BJ (cell line): ENCODE results near the gene ABI1. TPM values are rescaled to one million over a fixed set of nuclear protein-coding genes. Genes with fewer than 3 reads are reported as not detected.

ENCODE experiments used
- CTCF ChIA-PET: fragments of 350-600 bp; formaldehyde crosslinking; extraction: SDS; loops from one replicate; lab custom pipeline; 2021; ENCODE audit warnings: antibody characterized with exemption, inconsistent platforms; lab: Yijun Ruan, JAX
- POLR2A ChIA-PET: fragments of 300-600 bp; sonication (Branson Sonifier 250); formaldehyde crosslinking; extraction: SDS; loops from one replicate; lab custom pipeline; 2021; ENCODE audit warnings: antibody characterized with exemption; lab: Charles Lee
- DNase-seq: peaks from one replicate; pipeline ENCODE4 v3.0.0-alpha.2; 2011; ENCODE audit warnings: low read depth
- H3K27me3 ChIP-seq: 2 replicates; pipeline ENCODE4 v1.6.0; 2011; ENCODE audit warnings: low read length; ENCODE audit not compliant: control insufficient read depth, insufficient read depth
- H3K36me3 ChIP-seq: 2 replicates; pipeline ENCODE4 v1.5.1; 2011; ENCODE audit warnings: low read length; ENCODE audit not compliant: control insufficient read depth, insufficient read depth
- H3K4me3 ChIP-seq: 2 replicates; pipeline ENCODE4 v1.5.1; 2011; ENCODE audit warnings: low read depth, mild to moderate bottlenecking, control low read depth, low read length
- polyA plus RNA-seq: library from polyadenylated mRNA; depleted of rRNA; stranded (reverse); fragments of >200 nt; gene quantifications from 2 replicates; pipeline ENCODE4 v1.2.3, GENCODE V29; 2011
- TF ChIP-seq, protein P1 (sequence below): IDR thresholded peaks from 2 replicates; pipeline ENCODE4 v1.5.1; 2011; ENCODE audit warnings: low read depth, mild to moderate bottlenecking, control low read depth, inconsistent platforms, low read length, moderate library complexity; ENCODE audit not compliant: insufficient read depth

The ABI1 gene
- polyA plus RNA-seq, 1 experiment = 67.0 TPM

DNA sequence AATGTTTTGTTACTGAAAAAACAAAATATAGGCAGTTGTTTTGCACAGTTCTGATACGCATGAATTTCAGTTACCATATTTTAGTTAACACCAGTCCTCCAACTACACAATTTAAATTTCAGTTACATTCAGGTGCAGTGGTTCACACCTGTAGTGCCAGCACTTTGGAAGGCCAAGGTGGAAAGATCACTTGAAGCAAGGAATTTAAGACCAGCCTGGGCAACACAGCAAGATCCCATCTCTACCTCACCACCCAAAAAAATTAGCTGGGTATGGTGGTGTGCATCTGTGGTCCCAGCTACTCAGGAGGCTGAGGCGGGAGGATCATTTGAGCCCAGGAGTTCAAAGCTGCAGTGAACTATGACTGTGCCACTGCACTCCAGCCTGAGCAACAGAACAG lies 45.3 kb downstream of the ABI1 start:
- CTCF ChIA-PET = interaction anchor here (1.2 kb wide), 1 partner anchor 19 kb away, joined by 3 read pairs; no protein-coding TSS in a partner anchor
- TF ChIP-seq, protein P1, sequence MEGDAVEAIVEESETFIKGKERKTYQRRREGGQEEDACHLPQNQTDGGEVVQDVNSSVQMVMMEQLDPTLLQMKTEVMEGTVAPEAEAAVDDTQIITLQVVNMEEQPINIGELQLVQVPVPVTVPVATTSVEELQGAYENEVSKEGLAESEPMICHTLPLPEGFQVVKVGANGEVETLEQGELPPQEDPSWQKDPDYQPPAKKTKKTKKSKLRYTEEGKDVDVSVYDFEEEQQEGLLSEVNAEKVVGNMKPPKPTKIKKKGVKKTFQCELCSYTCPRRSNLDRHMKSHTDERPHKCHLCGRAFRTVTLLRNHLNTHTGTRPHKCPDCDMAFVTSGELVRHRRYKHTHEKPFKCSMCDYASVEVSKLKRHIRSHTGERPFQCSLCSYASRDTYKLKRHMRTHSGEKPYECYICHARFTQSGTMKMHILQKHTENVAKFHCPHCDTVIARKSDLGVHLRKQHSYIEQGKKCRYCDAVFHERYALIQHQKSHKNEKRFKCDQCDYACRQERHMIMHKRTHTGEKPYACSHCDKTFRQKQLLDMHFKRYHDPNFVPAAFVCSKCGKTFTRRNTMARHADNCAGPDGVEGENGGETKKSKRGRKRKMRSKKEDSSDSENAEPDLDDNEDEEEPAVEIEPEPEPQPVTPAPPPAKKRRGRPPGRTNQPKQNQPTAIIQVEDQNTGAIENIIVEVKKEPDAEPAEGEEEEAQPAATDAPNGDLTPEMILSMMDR = no peak

DNA sequence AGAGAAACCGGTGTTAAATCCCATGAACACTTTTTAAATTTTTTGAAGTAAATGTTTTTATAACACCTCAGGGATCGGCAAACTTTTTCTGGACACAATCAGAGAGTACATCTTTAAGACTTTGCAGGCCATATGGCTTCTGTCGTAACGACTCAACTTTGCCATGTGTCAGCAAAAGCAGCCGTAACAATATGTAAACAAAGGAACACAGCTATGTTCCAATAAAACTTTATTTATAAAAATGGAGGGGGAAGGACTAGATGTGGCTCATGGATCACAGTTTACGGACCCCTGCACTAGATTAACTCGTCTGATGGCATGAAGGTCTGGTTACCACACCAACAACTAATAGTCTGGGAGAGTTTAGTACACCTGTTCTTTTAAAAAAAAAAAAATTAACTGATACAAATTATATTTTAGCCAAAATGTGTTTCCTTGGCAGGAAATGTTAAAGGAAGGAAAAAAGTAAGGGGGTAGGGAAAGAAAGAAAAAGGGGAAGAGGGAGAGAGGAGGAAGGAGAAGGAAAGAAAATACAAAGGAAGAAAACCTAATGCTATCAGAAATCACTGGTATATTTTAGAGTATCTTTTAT lies 50.2 kb downstream of the ABI1 start:
- Histone ChIP-seq H3K27me3 (no peaks in the 10 kb centered on the region), H3K4me3 (no peak overlapping the region), H3K36me3 (no peaks in the 10 kb centered on the region)
- POLR2A ChIA-PET = no interaction called here
- CTCF ChIA-PET = no interaction called here
- no peak for DNase-seq
- TF ChIP-seq, protein P1 = no peak

More for the DNA sequence above, 45.3 kb downstream of the ABI1 start:
- Histone ChIP-seq H3K4me3 (no peak overlapping the region), H3K36me3 (no peaks in the 10 kb centered on the region), H3K27me3 (no peaks in the 10 kb centered on the region)
- DNase-seq = no peak
- POLR2A ChIA-PET = no interaction called here

DNA sequence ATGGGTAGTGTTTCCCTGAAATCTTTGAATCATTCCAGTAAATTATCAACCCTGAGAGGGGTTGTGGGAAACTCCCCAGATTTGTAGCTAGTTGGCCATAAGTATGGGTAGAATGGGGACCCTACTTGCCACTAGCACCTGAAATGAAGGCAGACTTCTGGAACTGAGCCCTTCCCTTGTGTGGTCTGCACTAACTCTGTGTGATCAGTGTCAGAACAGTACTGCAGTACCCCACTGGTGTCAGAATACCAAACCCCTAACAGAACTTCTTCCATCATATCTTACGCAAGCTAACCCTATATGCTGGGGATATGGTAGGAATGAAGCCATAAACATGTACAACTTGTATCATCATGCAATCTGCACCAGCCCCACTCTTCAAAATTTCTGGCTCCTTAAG lies 50.8 kb downstream of the ABI1 start:
- ChIA-PET CTCF (interaction anchor here (1.0 kb wide), 1 partner anchor 61 kb away, joined by 3 read pairs; no protein-coding TSS in a partner anchor), POLR2A (no interaction called here)
- TF ChIP-seq, protein P1 = no peak
- Histone ChIP-seq H3K4me3 (no peak overlapping the region), H3K36me3 (no peaks in the 10 kb centered on the region), H3K27me3 (no peaks in the 10 kb centered on the region)
- DNase-seq = no peak

DNA sequence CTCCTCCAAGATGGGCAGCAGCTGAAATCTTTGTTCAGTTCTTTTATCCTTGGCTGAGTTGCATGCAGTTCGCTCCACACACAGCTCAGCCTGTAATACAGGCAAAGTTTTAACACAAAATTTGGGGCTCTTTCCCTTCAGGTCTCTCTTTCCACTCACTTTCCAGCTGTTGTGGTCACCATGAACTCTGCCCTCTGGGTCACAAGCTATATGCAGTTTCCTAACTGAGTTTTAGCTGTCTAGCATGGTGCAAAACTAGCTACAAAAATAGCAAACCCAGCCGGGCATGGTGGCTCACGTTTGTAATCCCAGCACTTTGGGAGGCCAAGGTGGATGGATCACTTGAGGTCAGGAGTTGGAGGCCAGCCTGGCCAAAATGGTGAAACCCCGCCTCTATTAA lies 53.2 kb downstream of the ABI1 start:
- ChIA-PET POLR2A (no interaction called here), CTCF (no interaction called here)
- no peaks in the 10 kb centered on the region for H3K36me3 ChIP-seq
- no peak for DNase-seq
- H3K4me3 ChIP-seq = no peak overlapping the region
- H3K27me3 ChIP-seq = no peaks in the 10 kb centered on the region
- TF ChIP-seq, protein P1 = no peak

DNA sequence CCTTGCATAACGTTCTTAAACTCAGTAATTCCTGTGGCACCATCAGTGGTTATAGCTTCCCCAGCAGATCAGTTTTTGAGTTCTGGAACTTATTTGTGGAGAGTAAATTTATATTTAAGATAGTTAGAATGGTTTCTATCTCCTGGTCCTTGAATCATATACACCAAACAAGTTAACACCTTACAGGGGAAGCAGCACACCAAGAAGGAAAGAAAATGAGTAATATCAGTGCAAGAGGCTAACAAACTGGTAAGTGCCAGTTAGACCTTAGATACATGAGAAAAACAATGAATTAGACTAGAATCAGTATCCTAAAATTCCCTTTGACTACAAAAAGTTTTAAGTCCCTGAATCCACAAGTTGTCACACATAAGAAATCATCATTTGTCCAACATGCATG lies 54.2 kb downstream of the ABI1 start:
- ChIA-PET CTCF (interaction anchor here (1.6 kb wide), 1 partner anchor 12 kb away, joined by 4 read pairs; no protein-coding TSS in a partner anchor), POLR2A (no interaction called here)

More for the DNA sequence above, 54.2 kb downstream of the ABI1 start:
- Histone ChIP-seq H3K36me3 (no peaks in the 10 kb centered on the region), H3K4me3 (no peak overlapping the region), H3K27me3 (no peaks in the 10 kb centered on the region)
- DNase-seq = no peak
- TF ChIP-seq, protein P1 = no peak
